DOHH2 (cell line): ENCODE measurements around the gene RC3H2.

Source experiments
- H3F3A ChIP-seq: fragments of 200-600 bp; sonication (generic), shearing (Covaris generic); 2 replicates; pipeline ENCODE4 v1.6.0; 2016; ENCODE audit warnings: antibody characterized with exemption, mild to moderate bottlenecking; ENCODE audit not compliant: control insufficient read depth, insufficient read depth
- H3K27ac ChIP-seq: fragments of 200-600 bp; sonication (generic); 2 replicates; pipeline ENCODE4 v1.5.1; 2014; ENCODE audit warnings: low read depth, mild to moderate bottlenecking, low read length, moderate library complexity
- H3K27me3 ChIP-seq: fragments of 200-600 bp; sonication (generic); 2 replicates; pipeline ENCODE4 v1.6.1; 2014; ENCODE audit warnings: mild to moderate bottlenecking, low read length, mixed read lengths; ENCODE audit not compliant: control insufficient read depth
- H3K36me3 ChIP-seq: fragments of 200-600 bp; sonication (generic); 2 replicates; pipeline ENCODE4 v1.6.1; 2014; ENCODE audit warnings: mild to moderate bottlenecking, low read length, moderate library complexity, mixed read lengths; ENCODE audit not compliant: control insufficient read depth
- H3K4me1 ChIP-seq: fragments of 200-600 bp; sonication (generic); 2 replicates; pipeline ENCODE4 v1.6.1; 2014; ENCODE audit warnings: mild to moderate bottlenecking, low read length, mixed read lengths; ENCODE audit not compliant: control insufficient read depth
- H3K4me2 ChIP-seq: fragments of 200-600 bp; sonication (generic); 2 replicates; pipeline ENCODE4 v1.6.0; 2014; ENCODE audit warnings: mild to moderate bottlenecking, low read length, moderate library complexity
- H3K4me3 ChIP-seq: fragments of 200-600 bp; sonication (generic); 2 replicates; pipeline ENCODE4 v1.5.1; 2014; ENCODE audit warnings: mild to moderate bottlenecking, low read length, mixed read lengths
- H3K79me2 ChIP-seq: fragments of 200-600 bp; sonication (generic); 2 replicates; pipeline ENCODE4 v1.6.1; 2014; ENCODE audit warnings: mild to moderate bottlenecking, low read length, mixed read lengths; ENCODE audit not compliant: control insufficient read depth
- H3K9me2 ChIP-seq: fragments of 200-600 bp; sonication (generic); replicated peaks from 2 replicates; pipeline ENCODE4 v1.6.1; 2014; ENCODE audit warnings: mild to moderate bottlenecking, low read length, mixed read lengths; ENCODE audit not compliant: control insufficient read depth
- H3K9me3 ChIP-seq: fragments of 200-600 bp; sonication (generic); 2 replicates; pipeline ENCODE4 v1.6.1; 2014; ENCODE audit warnings: antibody characterized with exemption, low read length, mixed read lengths; ENCODE audit not compliant: control insufficient read depth, insufficient read depth
- H4K20me1 ChIP-seq: fragments of 200-600 bp; sonication (generic); 2 replicates; pipeline ENCODE4 v1.6.0; 2014; ENCODE audit warnings: low read depth, mild to moderate bottlenecking, antibody characterized with exemption, low read length, moderate library complexity; ENCODE audit not compliant: control insufficient read depth, insufficient read depth
- EZH2phosphoT487 ChIP-seq: fragments of 200-600 bp; sonication (generic); IDR thresholded peaks from 2 replicates; pipeline ENCODE4 v1.6.1; 2017; ENCODE audit warnings: borderline replicate concordance, mild to moderate bottlenecking, antibody characterized with exemption, low read length, moderate library complexity, mixed read lengths
- TF ChIP-seq, protein P1 (sequence below): fragments of 200-600 bp; sonication (generic); IDR thresholded peaks from one replicate; pipeline ENCODE4 v1.5.1; 2014; ENCODE audit warnings: antibody characterized with exemption, mild to moderate bottlenecking, low read depth, low read length; ENCODE audit not compliant: poor library complexity, severe bottlenecking

The RC3H2 gene, protein sequence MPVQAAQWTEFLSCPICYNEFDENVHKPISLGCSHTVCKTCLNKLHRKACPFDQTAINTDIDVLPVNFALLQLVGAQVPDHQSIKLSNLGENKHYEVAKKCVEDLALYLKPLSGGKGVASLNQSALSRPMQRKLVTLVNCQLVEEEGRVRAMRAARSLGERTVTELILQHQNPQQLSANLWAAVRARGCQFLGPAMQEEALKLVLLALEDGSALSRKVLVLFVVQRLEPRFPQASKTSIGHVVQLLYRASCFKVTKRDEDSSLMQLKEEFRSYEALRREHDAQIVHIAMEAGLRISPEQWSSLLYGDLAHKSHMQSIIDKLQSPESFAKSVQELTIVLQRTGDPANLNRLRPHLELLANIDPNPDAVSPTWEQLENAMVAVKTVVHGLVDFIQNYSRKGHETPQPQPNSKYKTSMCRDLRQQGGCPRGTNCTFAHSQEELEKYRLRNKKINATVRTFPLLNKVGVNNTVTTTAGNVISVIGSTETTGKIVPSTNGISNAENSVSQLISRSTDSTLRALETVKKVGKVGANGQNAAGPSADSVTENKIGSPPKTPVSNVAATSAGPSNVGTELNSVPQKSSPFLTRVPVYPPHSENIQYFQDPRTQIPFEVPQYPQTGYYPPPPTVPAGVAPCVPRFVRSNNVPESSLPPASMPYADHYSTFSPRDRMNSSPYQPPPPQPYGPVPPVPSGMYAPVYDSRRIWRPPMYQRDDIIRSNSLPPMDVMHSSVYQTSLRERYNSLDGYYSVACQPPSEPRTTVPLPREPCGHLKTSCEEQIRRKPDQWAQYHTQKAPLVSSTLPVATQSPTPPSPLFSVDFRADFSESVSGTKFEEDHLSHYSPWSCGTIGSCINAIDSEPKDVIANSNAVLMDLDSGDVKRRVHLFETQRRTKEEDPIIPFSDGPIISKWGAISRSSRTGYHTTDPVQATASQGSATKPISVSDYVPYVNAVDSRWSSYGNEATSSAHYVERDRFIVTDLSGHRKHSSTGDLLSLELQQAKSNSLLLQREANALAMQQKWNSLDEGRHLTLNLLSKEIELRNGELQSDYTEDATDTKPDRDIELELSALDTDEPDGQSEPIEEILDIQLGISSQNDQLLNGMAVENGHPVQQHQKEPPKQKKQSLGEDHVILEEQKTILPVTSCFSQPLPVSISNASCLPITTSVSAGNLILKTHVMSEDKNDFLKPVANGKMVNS

GRCh38 chr9:122904823-122905710 lies at the start of gene RC3H2:
Gene RC3H2, minus strand, starts transcription at chr9:122905359. Its CDS starts 7,850 bp downstream, at chr9:122897509.
- Histone ChIP-seq H3K79me2 (peaks cover 61% of the 10 kb centered on the region), H3K27ac (peak within 1 kb of the TSS; percentile 70), H4K20me1 (no peaks in the 10 kb centered on the region), H3K9me3 (no peaks in the 10 kb centered on the region), H3K9me2 (no peaks in the 10 kb centered on the region), H3K27me3 (no peaks in the 10 kb centered on the region), H3K4me3 (peak within 1 kb of the TSS; percentile 96), H3K36me3 (peaks cover 37% of the 10 kb centered on the region), H3K4me2 (peak within 1 kb of the TSS; percentile 79), H3F3A (peaks cover 31% of the 10 kb centered on the region), H3K4me1 (peaks cover 35% of the 10 kb centered on the region)
- TF ChIP-seq, protein P1, sequence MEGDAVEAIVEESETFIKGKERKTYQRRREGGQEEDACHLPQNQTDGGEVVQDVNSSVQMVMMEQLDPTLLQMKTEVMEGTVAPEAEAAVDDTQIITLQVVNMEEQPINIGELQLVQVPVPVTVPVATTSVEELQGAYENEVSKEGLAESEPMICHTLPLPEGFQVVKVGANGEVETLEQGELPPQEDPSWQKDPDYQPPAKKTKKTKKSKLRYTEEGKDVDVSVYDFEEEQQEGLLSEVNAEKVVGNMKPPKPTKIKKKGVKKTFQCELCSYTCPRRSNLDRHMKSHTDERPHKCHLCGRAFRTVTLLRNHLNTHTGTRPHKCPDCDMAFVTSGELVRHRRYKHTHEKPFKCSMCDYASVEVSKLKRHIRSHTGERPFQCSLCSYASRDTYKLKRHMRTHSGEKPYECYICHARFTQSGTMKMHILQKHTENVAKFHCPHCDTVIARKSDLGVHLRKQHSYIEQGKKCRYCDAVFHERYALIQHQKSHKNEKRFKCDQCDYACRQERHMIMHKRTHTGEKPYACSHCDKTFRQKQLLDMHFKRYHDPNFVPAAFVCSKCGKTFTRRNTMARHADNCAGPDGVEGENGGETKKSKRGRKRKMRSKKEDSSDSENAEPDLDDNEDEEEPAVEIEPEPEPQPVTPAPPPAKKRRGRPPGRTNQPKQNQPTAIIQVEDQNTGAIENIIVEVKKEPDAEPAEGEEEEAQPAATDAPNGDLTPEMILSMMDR: no peak
- no peak for TF ChIP-seq EZH2phosphoT487

DNA sequence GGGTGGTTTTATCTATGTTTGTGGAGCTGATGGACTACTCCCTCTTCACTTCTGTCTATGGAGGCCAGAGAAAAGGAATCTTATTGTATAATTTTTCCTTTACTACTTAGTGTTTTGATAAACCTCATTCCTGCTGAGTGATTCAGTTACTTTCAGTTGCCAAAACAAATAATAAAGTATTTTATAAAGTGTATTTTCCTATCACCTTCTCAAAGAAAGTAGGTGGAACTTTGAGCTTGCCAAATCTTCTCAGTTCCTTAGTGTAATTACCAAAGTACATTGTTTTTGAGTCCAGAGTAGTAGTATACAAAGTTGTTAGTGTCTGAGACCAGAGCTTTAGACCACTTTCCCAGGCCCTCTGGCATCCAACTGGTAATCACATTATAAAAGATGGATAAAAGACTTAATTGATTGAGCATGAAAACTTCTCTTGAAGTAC lies 49.1 kb upstream of the RC3H2 start:
- no peaks in the 10 kb centered on the region for H3K9me3 ChIP-seq
- H3K4me3 ChIP-seq: no peak overlapping the region
- H3K36me3 ChIP-seq: peaks cover 7% of the 10 kb centered on the region
- H3K27ac ChIP-seq: no peak overlapping the region
- no peaks in the 10 kb centered on the region for H4K20me1 ChIP-seq
- peaks cover 70% of the 10 kb centered on the region for H3K79me2 ChIP-seq
- no peaks in the 10 kb centered on the region for H3K4me1 ChIP-seq
- TF ChIP-seq, protein P1: no peak
- no peak for TF ChIP-seq EZH2phosphoT487
- H3K27me3 ChIP-seq: no peaks in the 10 kb centered on the region
- H3K9me2 ChIP-seq: no peaks in the 10 kb centered on the region
- no peaks in the 10 kb centered on the region; the same call in 1 of the 2 replicates for H3F3A ChIP-seq
- H3K4me2 ChIP-seq: no peak overlapping the region

- Histone ChIP-seq H4K20me1 (no peaks in the 10 kb centered on the region), H3K79me2 (peaks cover 93% of the 10 kb centered on the region), H3K4me3 (no peak overlapping the region), H3K9me3 (no peaks in the 10 kb centered on the region), H3K27ac (no peak overlapping the region), H3K4me2 (no peak overlapping the region), H3K4me1 (no peaks in the 10 kb centered on the region), H3K9me2 (no peaks in the 10 kb centered on the region), H3K27me3 (no peaks in the 10 kb centered on the region), H3F3A (no peaks in the 10 kb centered on the region; the same call in 1 of the 2 replicates), H3K36me3 (peaks cover under 1% of the 10 kb centered on the region; the same call in 1 of the 2 replicates)
- TF ChIP-seq, protein P1: no peak
- TF ChIP-seq EZH2phosphoT487: no peak
Measured at GRCh38 chr9:122951056-122951455, 45.9 kb upstream of the RC3H2 start.
